GM21360 (cell line): ENCODE data around the gene MTG1.
A peak's percentile ranks its signal among the peaks of the same experiment; 100 is the strongest.
"Not testable (repeated sequence)": the region's sequence is repeated elsewhere in the genome, so short reads cannot be mapped to it uniquely, and the experiment has no call there.

ENCODE experiments used
- ATAC-seq: cut with Tn5 transposase; IDR thresholded peaks from one replicate; pipeline ENCODE4 v1.9.1; 2021; ENCODE audit warnings: mild to moderate bottlenecking, moderate library complexity; ENCODE audit not compliant: unreplicated experiment

Gene MTG1

GRCh38 chr10:133358925-133359310, 35.0 kb upstream of the MTG1 start:
- no peak for ATAC-seq

- no peak for ATAC-seq
These were observed 34.4 kb upstream of the MTG1 start for GRCh38 chr10:133359554-133359971.

GRCh38 chr10:133359972-133360610, 33.9 kb upstream of the MTG1 start:
- no peak for ATAC-seq

- no peak for ATAC-seq
These were observed 32.7 kb upstream of the MTG1 start for GRCh38 chr10:133361227-133361626.

GRCh38 chr10:133361773-133362441, 32.0 kb upstream of the MTG1 start:
- no peak for ATAC-seq

GRCh38 chr10:133362846-133363245, 31.1 kb upstream of the MTG1 start:
- ATAC-seq, result no peak

- no peak for ATAC-seq
These were observed 29.1 kb upstream of the MTG1 start for GRCh38 chr10:133364645-133365431.

- no peak for ATAC-seq
These were observed 28.4 kb upstream of the MTG1 start for GRCh38 chr10:133365461-133366129.

GRCh38 chr10:133366130-133366478, 27.9 kb upstream of the MTG1 start:
- no peak for ATAC-seq

- ATAC-seq, result no peak
These were observed 27.2 kb upstream of the MTG1 start for GRCh38 chr10:133366751-133367150.

- ATAC-seq, result not testable (repeated sequence)
These were observed 26.5 kb upstream of the MTG1 start for GRCh38 chr10:133367461-133367860.

- ATAC-seq, result no peak
These were observed 25.8 kb upstream of the MTG1 start for GRCh38 chr10:133368153-133368552.

- no peak for ATAC-seq
These were observed 23.7 kb upstream of the MTG1 start for GRCh38 chr10:133370030-133370786.

- ATAC-seq, result no peak
These were observed 21.4 kb upstream of the MTG1 start for GRCh38 chr10:133372507-133372906.

- ATAC-seq, result peak; percentile 91
These were observed 20.5 kb upstream of the MTG1 start, which contains the start of gene ECHS1 for GRCh38 chr10:133373174-133374090. TSS of gene ECHS1 (minus strand) at chr10:133373354. CDS start at chr10:133373333, 21 bp downstream.

- ATAC-seq, result no peak
These were observed 18.4 kb upstream of the MTG1 start for GRCh38 chr10:133375357-133376115.

- not testable (repeated sequence) for ATAC-seq
These were observed 17.8 kb upstream of the MTG1 start for GRCh38 chr10:133376183-133376582.

- ATAC-seq, result no peak
These were observed 16.7 kb upstream of the MTG1 start for GRCh38 chr10:133377025-133377817.
